ENCODE data around the gene PSAT1.

DNA sequence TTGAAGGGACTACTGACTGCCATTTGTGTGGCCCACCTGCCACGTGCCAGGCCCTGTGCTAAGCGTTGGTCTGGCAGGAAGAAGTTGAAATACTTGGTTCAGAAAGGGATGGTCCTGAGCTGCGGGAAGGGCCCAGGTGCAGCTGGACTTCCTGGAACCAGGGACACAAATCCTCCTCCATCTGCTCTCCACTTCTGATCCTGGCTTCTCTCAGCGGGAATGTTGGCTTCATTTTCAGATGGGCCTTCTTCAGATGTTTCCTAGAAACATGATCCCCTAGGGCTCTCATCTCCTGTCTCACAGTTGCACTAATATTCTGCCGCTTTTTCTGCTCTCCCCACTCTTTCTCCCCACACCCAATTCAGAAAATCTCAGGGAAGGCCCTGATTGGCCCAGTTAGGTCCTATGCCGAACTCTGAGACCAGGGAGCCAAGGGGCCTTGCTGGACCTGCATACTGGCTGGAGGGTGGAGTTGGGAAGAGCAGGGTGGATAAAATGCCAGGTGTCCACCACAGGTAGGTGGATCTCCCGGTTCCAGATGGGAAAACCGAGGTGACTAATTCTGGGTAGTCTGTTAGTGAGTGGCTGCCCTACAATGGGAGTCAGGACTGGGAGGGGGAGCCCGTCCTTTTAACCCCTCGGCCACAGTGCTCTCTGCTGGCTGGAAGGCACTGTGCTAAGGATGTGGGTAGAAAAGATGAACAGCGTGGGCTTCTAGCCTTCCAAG is 19.4 kb downstream of the PSAT1 start:
- TF ChIP-seq CTCF (conservative IDR thresholded peaks at IDR 0.05; ENCODE audit: low read depth in 2 of 2) (peak in 1 of 2 experiments; percentile 20; a peak in 2 of 4 replicates), EZH2 (IDR thresholded peaks at IDR 0.05; ENCODE audit: low read depth, unreplicated experiment) (no peak), POLR2AphosphoS5 (IDR thresholded peaks at IDR 0.05; ENCODE audit: low read depth) (no peak; the same call in none of the 2 replicates)
